HepG2 (cell line): ENCODE results near the gene POLR1C. TPM values are rescaled to one million over a fixed set of nuclear protein-coding genes. Genes with fewer than 3 reads are reported as not detected.

ENCODE experiments used
- CBX5 ChIP-seq: sonication (generic); formaldehyde crosslinking; IDR thresholded peaks from 2 replicates; pipeline ENCODE4 v1.4.0; 2020; ENCODE audit warnings: missing genetic modification reagents, borderline replicate concordance
- CENPT ChIP-seq: sonication (generic); formaldehyde crosslinking; IDR thresholded peaks from 2 replicates; pipeline ENCODE4 v1.8.0; 2022; ENCODE audit warnings: low read depth, mild to moderate bottlenecking, moderate library complexity, missing genetic modification reagents
- GMEB1 ChIP-seq: sonication (generic); formaldehyde crosslinking; IDR thresholded peaks from 2 replicates; pipeline ENCODE4 v1.5.1; 2020; ENCODE audit warnings: missing genetic modification reagents, mild to moderate bottlenecking, borderline replicate concordance
- IRF9 ChIP-seq: sonication (generic); formaldehyde crosslinking; IDR thresholded peaks from 2 replicates; pipeline ENCODE4 v1.8.0; 2022; ENCODE audit warnings: missing genetic modification reagents, mild to moderate bottlenecking, borderline replicate concordance
- JUND ChIP-seq: sonication (generic); formaldehyde crosslinking; IDR thresholded peaks from 2 replicates; pipeline ENCODE4 v1.8.0; 2022; ENCODE audit warnings: mild to moderate bottlenecking, missing genetic modification reagents
- SAP130 ChIP-seq: IDR thresholded peaks from 2 replicates; pipeline ENCODE4 v1.6.1; 2016; ENCODE audit warnings: low read depth
- SOX6 ChIP-seq, 2 experiments: fragments of 450-650 bp in 1 of 2; sonication (generic) in 1 of 2; formaldehyde crosslinking in 1 of 2; IDR thresholded peaks; 2 replicates each; pipeline versions ENCODE4 v1.4.0 to v1.6.1; 2017 to 2020; ENCODE audit warnings: antibody characterized with exemption in 1 of 2, mild to moderate bottlenecking in 1 of 2, missing genetic modification reagents in 1 of 2
- UBTF ChIP-seq: sonication (generic); formaldehyde crosslinking; IDR thresholded peaks from 2 replicates; pipeline ENCODE4 v1.4.0; 2020; ENCODE audit warnings: mild to moderate bottlenecking, missing genetic modification reagents
- ZFP36L2 ChIP-seq: sonication (generic); formaldehyde crosslinking; IDR thresholded peaks from 2 replicates; pipeline ENCODE4 v1.4.0; 2020; ENCODE audit warnings: missing genetic modification reagents
- ZFP82 ChIP-seq: sonication (generic); formaldehyde crosslinking; IDR thresholded peaks from 2 replicates; pipeline ENCODE4 v1.5.1; 2020; ENCODE audit warnings: mild to moderate bottlenecking, missing genetic modification reagents, borderline replicate concordance
- ZFYVE20 ChIP-seq: sonication (generic); formaldehyde crosslinking; IDR thresholded peaks from 2 replicates; pipeline ENCODE4 v1.8.0; 2023; ENCODE audit warnings: low read depth, mild to moderate bottlenecking, moderate library complexity, missing genetic modification reagents, borderline replicate concordance
- ZHX2 ChIP-seq, 2 experiments: sonication (generic) in 1 of 2; formaldehyde crosslinking in 1 of 2; IDR thresholded peaks; 2 replicates each; pipeline versions ENCODE4 v1.6.1 to v1.9.0; 2014 to 2022; ENCODE audit warnings: antibody characterized with exemption in 1 of 2, borderline replicate concordance in 1 of 2, inconsistent platforms in 1 of 2, low read depth in 1 of 2, missing genetic modification reagents in 1 of 2
- ZNF253 ChIP-seq: sonication (generic); formaldehyde crosslinking; IDR thresholded peaks from 2 replicates; pipeline ENCODE4 v1.8.0; 2022; ENCODE audit warnings: mild to moderate bottlenecking, missing genetic modification reagents, borderline replicate concordance
- ZNF629 ChIP-seq: sonication (generic); formaldehyde crosslinking; conservative IDR thresholded peaks from 2 replicates; pipeline ENCODE4 v1.5.0; 2020; ENCODE audit warnings: missing genetic modification reagents
- ZNF839 ChIP-seq: sonication (generic); formaldehyde crosslinking; IDR thresholded peaks from 2 replicates; pipeline ENCODE4 v1.4.0; 2020; ENCODE audit warnings: missing genetic modification reagents, mild to moderate bottlenecking, borderline replicate concordance
- polyA plus RNA-seq, 8 experiments: library from polyadenylated mRNA; depleted of rRNA in 3 of 8; stranded (reverse) in 7 of 8; unstranded in 1 of 8; fragments of >200 nt; fragmentation: Illumina TruSeq in 4 of 8; extraction: Trizol in 4 of 8; gene quantifications; 2 replicates each; pipeline versions ENCODE4 v1.2.1 to v1.2.3, GENCODE V29; 2011 to 2016; ENCODE audit warnings: low read depth in 4 of 8, missing spikeins in 1 of 8, mixed read lengths in 1 of 8; ENCODE audit not compliant: insufficient read depth in 1 of 8
- total RNA-seq, 5 experiments: library from RNA; depleted of rRNA; stranded (reverse); fragments of >200 nt; fragmentation: Illumina TruSeq; extraction: Trizol; gene quantifications; 2 replicates each; pipeline ENCODE4 v1.2.3, GENCODE V29; 2016; ENCODE audit warnings: low read depth in 1 of 5

The POLR1C gene
- total and polyA plus RNA-seq, 2 of the 13 experiments (the other 11 are each of a cell fraction or from before 2014, with no cell fraction given), result 62.6 to 72.2 TPM

GRCh38 chr6:43509142-43509983 is 7.5 kb upstream of the POLR1C start (continued):
- TF ChIP-seq UBTF (CRISPR knock-in tag) (peak; percentile 51; the same call in 1 of the 2 replicates), ZFP82 (CRISPR knock-in tag) (0 out of 2 replicates have a peak, but pooled peaks have one; percentile 47), ZNF629 (CRISPR knock-in tag) (0 out of 2 replicates have a peak, but pooled peaks have one; percentile 6), ZFYVE20 (CRISPR knock-in tag) (0 out of 2 replicates have a peak, but pooled peaks have one; percentile 23), SOX6 (IDR thresholded peaks at IDR 0.05) (no peak), SOX6 (CRISPR knock-in tag; IDR thresholded peaks at IDR 0.05) (peak; percentile 19; the same call in 1 of the 2 replicates), CBX5 (CRISPR knock-in tag) (peak; percentile 17; the same call in 1 of the 2 replicates), ZHX2 (IDR thresholded peaks at IDR 0.05; ENCODE audit: low read depth) (0 out of 2 replicates have a peak, but pooled peaks have one; percentile 13), ZHX2 (CRISPR knock-in tag; IDR thresholded peaks at IDR 0.05; ENCODE audit: borderline replicate concordance) (no peak), CENPT (CRISPR knock-in tag) (0 out of 2 replicates have a peak, but pooled peaks have one; percentile 38), ZNF839 (CRISPR knock-in tag) (no peak; the same call in 1 of the 2 replicates), ZNF253 (CRISPR knock-in tag) (no peak), GMEB1 (CRISPR knock-in tag) (no peak), ZFP36L2 (no peak), JUND (CRISPR knock-in tag) (no peak), SAP130 (CRISPR knock-in tag) (0 out of 2 replicates have a peak, but pooled peaks have one; percentile 44), IRF9 (CRISPR knock-in tag) (0 out of 2 replicates have a peak, but pooled peaks have one; percentile 30)
